ENCODE data around the gene TFIP11.

The TFIP11 gene

DNA sequence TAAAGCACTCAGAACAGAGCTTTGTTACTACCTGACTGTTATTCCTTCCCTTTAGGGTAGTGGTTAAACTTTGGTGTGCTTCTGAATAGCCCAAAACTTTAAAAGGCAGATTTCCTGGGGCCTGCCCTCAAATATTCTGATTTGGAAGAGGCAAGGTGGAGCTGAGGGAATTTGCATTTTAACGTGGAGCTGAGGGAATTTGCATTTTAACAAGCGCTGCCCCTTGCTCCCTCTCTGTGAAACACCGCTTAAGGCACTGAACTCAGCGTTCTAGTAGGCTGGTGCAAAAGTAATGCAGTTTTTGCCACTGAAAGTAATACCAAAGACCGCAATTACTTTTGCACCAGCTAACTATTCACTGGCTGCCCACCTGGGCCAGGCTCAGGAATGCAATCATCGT is 42.7 kb upstream of the TFIP11 start:
- no peak for DNase-seq (ENCODE audit: low read depth)
- TF ChIP-seq, protein P1, sequence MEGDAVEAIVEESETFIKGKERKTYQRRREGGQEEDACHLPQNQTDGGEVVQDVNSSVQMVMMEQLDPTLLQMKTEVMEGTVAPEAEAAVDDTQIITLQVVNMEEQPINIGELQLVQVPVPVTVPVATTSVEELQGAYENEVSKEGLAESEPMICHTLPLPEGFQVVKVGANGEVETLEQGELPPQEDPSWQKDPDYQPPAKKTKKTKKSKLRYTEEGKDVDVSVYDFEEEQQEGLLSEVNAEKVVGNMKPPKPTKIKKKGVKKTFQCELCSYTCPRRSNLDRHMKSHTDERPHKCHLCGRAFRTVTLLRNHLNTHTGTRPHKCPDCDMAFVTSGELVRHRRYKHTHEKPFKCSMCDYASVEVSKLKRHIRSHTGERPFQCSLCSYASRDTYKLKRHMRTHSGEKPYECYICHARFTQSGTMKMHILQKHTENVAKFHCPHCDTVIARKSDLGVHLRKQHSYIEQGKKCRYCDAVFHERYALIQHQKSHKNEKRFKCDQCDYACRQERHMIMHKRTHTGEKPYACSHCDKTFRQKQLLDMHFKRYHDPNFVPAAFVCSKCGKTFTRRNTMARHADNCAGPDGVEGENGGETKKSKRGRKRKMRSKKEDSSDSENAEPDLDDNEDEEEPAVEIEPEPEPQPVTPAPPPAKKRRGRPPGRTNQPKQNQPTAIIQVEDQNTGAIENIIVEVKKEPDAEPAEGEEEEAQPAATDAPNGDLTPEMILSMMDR (conservative IDR thresholded peaks at IDR 0.05; ENCODE audit: low read length) = no peak
- no peak overlapping the region for H3K4me3 ChIP-seq (ENCODE audit: low read length)

DNA sequence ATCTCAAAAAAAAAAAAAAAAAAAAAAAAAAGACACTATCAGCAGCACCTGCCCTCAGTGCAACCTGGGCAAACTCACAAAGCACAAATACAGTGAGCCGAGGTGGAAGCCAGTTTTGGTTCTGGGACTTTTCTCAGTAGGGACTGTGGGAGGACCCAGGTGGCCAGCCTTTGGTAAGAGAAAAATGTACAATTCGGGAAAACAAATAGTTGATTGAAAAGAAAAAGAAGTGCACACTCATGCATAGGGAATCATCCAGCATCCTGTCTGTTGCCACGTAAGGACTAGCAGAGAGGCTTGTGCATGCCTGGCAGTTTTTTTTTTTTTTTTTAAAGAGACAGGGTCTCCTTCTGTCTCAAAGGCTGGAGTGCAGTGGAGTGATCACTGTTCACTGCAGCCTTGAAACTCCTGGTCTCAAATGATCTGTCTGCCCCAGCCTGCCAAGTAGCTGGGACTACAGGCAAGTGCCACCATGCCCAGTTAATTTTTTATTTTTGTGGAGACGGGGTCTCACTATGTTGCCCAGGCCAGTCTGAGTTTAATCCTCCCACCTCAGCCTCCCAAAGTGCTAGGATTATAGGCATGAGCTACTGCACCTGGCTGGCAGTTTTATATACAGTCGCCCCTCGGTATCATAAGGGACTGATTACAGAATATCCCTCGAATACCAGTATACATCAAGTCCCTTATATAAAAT is 40.9 kb upstream of the TFIP11 start:
- peak; percentile 92 for DNase-seq (ENCODE audit: low read depth)
- H3K4me3 ChIP-seq (ENCODE audit: low read length) = peak overlapping the region; percentile 29; the same call in 1 of the 2 replicates

DNA sequence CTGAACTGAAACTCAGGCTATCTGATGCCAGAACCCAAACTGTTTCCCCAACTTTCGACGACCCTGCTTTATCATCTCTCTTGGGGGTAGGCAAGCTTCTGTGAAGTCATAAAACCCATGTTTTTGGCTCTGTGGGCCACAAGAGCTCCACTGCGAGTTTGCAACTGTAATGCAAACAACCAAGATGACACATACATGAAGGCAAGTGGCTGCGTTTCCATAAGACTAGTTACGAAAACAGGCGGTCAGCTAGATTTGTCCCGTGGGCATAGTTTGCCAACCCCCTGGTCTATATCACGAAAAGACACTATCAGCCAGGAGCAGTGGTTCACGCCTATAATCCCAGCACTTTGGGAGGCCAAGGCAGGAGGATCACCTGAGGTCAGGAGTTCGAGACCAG is 40.2 kb upstream of the TFIP11 start:
- no peak for DNase-seq (ENCODE audit: low read depth)
- H3K4me3 ChIP-seq (ENCODE audit: low read length) = no peak overlapping the region
- TF ChIP-seq, protein P1 (conservative IDR thresholded peaks at IDR 0.05; ENCODE audit: low read length) = no peak

More for the DNA sequence above, 40.9 kb upstream of the TFIP11 start:
- TF ChIP-seq, protein P1 (conservative IDR thresholded peaks at IDR 0.05; ENCODE audit: low read length) = no peak

DNA sequence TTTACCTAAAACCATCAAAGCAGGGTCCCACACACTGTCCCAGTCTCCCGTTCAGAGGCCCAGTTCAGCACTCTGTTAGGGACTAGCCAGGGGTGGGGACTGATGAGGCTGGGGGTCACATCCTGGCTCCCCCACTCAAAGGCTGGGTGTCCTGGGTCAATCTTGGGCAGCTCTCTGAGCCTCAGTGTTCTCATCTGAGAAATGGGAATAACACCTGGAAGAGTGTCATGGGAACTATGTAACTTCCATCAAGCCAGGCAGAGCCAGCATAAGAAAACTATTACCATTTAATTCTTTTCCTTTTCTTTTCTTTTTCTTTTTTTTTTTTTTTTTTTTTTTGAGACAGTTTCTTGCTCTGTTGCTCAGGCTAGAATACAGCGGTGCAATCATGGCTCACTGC is 39.3 kb upstream of the TFIP11 start:
- no peak overlapping the region for H3K4me3 ChIP-seq (ENCODE audit: low read length)
- no peak for DNase-seq (ENCODE audit: low read depth)
- TF ChIP-seq, protein P1 (conservative IDR thresholded peaks at IDR 0.05; ENCODE audit: low read length) = no peak

DNA sequence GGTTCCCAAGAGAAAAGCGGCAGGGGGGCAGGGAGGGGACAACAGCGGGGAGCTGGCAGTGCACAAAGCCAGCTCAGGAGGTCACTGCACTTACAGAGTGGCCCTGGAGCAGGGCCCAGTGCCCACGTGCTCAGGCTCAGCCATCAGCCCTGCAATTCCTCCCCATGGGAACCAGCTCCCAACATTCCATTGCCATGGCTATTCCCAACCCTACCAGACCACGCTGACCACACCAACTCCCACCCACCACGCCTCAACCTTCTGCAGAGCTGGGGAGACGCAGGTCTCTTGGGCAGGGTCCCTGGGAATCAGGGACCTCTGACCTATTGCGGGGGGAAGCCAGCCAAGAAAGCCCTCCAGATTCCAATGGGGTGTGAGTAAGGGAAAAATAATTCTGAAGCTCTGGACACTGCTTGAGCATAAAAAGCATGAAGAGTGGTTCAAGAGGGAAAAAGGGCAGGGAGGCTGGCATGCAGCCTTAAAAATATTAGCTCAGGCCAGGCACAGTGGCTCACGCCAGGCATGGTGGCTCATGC is 38.3 kb upstream of the TFIP11 start:
- DNase-seq (ENCODE audit: low read depth) = peak; percentile 95
- TF ChIP-seq, protein P1 (conservative IDR thresholded peaks at IDR 0.05; ENCODE audit: low read length) = no peak
- H3K4me3 ChIP-seq (ENCODE audit: low read length) = no peak overlapping the region

DNA sequence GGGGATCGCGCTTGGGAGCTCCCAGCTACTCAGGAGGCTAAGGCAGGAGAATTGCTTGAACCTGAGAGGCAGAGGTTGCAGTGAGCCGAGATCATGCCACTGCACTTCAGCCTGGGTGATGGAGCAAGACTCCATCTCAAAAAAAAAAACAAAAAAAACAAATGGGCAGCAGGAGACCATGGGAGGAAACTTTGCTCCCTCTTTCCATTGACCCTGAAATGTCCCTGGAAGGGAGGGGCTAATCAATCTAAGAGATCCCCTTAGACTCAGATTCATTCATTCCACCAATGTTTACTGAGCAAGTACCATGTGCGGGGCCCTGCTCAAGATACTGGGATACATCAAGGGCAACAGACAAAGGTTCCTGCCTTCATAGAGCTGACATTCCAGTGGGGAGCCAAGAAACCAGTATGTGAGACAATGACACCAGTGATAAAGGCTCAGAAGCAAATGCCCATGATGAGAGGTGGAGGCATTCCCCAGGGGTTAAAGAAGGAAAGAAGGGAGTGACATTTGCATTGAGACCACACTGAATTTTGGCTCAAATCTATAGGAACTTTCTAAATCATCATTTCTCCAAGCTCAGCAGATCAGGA is 37.7 kb upstream of the TFIP11 start:
- DNase-seq (ENCODE audit: low read depth) = no peak
- TF ChIP-seq, protein P1 (conservative IDR thresholded peaks at IDR 0.05; ENCODE audit: low read length) = no peak

DNA sequence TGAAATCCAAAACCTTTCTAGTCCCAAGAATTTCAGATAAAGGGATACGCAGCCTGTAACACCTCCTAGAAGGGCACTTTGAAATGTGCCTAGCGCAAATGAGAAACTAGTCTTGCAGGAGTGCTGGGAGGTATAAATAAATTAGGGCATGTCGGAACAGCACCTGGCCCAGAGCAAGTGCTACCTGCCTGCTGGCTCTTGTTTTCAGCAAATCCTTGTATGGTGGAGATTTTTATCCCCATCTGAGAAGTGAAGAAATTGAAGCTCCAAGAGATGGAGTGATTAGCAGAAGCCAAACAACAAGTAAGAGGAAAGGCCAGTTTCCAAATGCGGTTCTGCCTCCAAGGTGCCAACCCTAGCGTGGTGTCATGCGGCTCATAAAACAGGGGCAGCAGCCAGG is 36.7 kb upstream of the TFIP11 start:
- H3K4me3 ChIP-seq (ENCODE audit: low read length) = no peak overlapping the region
- TF ChIP-seq, protein P1 (conservative IDR thresholded peaks at IDR 0.05; ENCODE audit: low read length) = no peak
- no peak for DNase-seq (ENCODE audit: low read depth)

More for the DNA sequence above, 37.7 kb upstream of the TFIP11 start:
- H3K4me3 ChIP-seq (ENCODE audit: low read length) = no peak overlapping the region
